NCI-H82 (cell line): Measurements from ENCODE around the gene HES3.

Experiments
- DNase-seq: peaks from one replicate; lab custom pipeline; 2025; lab: John Stamatoyannopoulos, UW

HES3 gene

DNA sequence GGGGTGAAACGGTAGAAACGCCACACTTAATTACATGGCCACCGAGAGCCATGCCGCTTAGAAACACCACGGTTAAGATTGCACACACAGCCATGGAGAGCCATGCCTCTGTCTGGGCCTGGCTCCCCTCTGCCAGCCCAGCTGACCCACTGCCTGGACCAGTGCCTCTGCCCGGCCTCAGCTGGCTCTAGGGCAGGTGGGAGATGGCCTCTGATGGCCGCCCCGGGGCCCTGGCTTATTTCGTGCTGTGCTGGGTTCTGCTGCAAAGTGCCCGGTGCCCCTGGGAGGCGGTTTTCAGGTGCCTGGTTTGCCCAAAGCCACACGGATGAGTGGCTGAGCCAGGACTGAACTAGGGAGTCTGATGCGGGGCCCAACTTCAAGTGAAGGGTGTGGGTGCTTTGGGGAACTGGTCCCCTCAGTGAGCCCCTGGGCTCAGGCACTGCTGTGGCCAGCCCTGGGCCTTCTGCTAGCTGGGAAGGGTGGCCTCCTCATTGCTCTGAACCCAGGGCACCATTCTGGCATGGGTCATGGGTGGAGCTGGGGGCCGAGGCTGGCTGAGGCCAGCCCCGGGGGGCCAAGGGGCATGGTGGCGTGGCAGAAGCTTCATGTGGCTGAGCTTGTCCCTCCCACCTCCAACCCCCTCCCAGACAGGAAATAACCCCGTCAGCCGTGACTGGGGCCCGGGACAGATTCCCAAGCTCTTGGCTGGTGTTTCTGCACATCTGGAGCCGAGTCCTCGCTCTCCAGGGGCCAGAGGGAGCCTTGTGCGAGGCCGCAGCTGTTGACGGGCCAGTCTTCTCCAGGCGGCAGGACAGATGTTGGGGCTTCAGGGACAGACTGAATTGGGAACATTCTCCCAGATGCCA is 18.8 kb downstream of the HES3 start:
- DNase-seq = no peak

DNA sequence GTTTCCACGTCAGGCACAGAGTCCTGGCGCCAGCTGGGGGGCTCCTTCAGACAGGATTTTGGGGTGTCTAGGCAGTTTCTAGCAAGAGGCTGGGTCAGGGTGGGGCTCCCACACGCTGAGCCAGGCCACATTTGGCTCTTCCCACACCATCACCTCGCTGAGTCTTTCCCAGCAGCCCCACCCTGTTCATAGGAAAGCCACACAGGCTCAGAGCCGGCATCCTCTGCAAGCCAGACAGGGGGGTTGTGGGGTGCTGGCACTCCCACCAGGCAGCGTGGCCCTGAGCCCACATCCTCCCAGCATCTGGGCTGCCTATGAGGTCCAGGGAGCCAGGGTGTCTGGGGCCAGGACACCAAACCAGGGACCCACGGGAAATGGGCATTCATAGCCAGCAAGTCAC is 19.7 kb downstream of the HES3 start:
- DNase-seq = no peak

DNA sequence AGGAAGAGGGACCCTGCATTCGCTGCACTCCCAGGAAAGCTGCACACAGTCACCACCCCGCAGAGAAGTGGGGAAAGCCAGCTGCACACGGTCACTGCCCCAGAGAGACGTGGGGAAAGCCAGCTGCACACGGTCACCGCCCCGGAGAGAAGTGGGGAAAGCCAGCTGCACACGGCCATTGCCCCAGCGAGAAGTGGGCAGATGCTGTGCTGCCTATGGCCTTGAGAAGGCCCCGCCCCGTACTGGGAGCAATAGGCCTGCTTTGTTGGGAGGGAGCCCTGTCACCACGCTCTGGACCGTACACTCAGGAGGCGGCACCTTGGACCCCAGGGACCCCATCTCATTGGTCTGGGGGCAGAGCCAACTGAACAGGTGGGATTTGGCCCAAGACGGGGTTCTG is 21.2 kb downstream of the HES3 start:
- no peak for DNase-seq

DNA sequence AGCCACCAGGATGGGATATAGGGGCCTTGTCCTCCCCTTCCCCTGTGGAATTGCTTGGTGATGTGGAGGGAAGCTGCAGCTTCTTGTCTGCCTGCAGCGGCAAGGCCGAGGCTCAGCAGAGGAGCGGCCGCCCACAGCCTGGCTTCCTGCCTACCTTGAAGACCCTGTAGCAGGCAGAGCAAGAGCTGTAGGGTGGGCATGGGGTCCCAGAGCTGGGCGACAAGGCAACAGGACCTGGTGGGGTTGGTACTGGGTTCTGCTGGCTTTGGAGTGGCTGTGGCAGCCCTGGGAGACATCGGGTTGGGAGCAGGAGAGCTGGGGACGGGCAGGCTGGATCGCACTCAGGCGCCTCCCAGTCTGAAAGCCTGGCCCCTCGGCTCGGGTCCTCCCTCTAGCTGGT is 22.7 kb downstream of the HES3 start:
- no peak for DNase-seq

DNA sequence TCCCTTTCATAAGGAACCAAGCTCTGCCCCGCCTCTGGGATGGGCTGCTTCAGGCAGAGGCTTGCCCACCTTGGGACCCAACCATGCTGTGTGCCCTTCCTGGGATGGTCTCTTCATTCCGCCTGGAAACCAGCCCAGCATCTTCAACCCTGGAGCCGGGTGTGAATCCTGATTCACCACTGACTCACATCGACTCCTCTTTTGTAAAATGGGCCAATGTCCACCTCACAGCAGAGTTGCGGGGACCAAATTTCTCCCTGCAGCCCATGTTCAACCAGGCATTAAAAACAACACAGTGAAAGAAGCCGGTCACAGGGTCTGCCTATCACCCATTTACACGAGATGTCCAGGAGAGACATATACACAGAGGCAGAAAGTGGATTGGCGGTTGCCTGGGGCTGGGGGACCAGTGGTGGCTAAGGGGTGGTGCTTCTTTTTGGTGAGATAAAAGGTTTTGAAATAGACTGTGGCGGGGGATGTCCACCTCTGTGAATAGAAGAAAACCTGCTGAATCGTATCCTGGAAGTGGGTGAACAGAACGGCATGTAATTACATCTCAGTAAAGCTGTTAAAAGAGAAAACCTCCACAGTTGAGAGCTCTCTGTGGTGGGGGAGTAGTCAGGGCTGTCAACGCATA is 23.8 kb downstream of the HES3 start:
- no peak for DNase-seq

DNA sequence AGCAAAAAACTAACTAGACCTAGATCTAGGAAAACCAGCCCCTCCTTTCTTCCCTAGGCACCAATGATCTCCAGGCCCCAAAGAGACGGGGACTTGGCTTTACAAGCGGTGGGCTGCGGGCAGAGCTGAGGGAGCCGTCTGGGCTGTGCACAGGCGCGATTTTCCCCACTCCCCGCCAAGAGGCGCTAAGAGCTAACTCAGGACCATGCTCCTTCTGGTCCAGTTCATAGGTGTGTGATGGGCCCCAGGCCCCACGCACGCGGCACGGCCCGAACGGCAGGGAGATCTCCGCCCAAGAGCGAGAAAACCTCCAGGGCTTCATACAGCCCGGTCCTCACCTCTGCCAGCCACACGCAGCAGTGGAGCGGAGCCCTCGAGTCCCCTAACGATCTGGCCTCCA is 24.4 kb downstream of the HES3 start:
- peak; percentile 66 for DNase-seq

DNA sequence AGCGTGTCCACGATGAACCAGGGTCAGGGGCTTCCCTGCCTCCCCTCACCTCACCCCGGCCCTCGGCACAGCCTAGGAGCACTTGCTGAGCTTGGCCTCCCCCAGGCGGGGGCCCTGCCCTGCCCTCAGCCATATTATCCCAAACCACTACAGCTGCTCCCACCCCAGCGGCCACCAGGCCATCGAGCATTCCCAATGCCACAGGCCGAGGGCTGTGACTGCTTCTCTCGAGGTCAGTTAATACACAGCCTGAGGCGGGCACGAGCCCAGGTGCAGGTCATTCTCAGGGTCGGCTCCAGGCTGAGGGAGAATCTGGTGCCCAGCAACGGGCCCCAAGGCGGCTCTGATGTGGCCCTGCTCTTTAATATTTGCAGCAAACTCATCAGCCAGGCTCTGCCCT is 25.3 kb downstream of the HES3 start:
- DNase-seq = no peak

DNA sequence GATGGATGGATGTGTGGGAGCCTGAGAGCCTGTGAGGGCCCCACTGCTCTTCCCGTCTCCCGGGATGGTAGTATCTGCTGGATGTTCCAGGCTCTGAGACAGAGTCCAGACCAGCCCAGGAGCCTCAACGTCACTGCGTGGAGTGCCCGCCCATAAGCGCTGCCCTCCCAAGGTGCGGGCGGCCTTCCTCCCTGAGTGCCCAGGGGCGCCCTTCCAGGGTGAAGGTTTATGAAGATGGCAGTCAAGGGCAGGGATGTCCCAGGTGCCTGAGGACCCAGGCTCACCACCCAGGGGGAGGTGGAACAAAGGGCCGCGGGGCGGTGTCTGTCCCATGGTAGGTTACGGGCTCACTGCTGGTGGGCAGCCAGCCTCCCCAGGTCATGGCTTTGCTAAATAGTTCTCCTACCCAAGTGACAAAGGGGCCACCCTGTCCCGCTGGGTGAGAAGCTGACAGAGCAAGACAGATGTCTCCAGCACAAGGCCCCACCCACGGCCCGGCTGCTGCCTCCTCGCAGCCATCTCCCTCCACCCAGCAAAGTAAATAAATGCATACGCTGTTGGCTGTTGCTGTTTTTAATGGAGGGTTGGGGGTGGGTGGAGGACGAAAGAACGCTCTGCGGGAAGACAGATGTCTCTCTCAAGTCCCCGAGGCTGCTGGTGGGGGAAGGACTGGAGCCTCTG is 25.9 kb downstream of the HES3 start:
- DNase-seq = peak; percentile 94

DNA sequence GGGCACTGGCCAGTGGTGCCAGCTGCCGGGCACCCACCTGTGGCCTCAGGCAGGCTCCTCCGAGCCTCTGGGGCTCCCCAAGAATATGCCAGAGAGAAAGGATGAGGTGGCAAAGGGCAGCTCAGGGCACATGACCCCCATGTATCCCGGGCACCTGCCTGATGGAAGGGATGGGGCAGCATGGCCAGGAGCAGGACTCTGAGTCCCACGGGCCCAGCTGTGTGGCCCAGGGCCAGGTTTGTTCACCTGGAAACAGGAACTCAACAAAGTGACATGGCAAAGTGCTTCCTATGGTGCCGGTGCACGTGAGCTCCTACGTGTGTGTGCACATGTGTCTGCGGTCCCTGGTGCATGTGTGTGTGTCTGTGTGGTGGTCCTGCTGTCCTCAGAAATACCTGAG is 26.4 kb downstream of the HES3 start:
- DNase-seq = peak; percentile 51

DNA sequence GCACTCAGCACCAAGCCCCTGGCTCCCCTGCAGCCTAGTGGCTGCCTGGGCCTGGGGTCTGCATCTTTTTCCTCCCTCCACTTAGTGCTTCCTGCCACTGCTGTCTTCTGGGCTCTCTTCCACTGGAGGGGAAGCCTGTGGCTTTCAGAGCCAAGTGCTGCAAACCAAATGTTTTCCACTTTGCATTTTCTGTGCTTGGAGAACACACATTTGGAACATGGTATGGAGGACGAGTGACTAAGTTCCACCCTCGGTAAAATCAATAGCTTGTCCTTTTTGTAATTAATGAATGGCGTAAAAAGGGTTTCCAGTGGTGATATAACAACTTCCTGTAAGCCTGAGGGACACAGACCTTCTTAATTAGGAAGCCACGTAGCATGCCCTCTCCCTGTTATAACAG is 27.0 kb downstream of the HES3 start:
- DNase-seq = no peak

DNA sequence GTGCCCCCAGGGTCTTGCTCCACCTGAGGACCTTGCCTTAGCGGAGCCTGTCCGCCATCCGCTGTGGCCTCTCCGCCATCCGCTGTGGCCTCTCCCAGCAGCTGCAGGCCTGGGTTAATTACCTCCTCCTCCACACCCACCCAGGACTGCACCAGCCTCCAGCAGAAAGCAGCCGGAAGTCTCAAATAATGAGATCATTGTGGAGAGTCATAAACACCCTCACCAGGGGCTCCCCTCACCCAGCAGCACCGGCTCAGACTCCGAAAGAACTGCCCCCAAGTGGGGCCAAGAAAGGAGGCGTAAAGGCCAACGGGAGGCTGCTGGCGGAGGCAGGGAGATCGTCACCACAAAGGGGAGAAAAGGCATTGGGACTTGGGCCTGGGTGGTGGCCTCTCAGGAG is 27.6 kb downstream of the HES3 start:
- DNase-seq = peak; percentile 82

DNA sequence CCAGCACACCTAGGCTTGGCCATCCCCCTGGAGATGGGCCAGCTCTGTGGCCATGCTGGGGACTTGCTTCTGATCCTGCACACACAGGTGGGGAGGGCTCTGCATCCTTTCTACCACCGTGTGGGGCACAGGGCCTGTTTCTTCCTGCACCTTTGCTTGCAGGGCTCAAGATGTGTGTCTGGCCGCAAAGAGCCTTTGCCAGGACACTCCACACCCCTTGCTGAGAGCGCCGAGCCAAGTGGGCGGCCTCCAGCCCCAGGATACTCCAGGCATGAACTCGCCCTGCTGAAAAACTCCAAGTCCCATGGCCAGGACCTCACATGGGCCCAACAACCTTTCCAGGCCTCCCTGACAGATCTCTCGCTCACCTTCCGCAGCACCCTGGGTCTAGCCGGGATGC is 28.5 kb downstream of the HES3 start:
- DNase-seq = no peak

DNA sequence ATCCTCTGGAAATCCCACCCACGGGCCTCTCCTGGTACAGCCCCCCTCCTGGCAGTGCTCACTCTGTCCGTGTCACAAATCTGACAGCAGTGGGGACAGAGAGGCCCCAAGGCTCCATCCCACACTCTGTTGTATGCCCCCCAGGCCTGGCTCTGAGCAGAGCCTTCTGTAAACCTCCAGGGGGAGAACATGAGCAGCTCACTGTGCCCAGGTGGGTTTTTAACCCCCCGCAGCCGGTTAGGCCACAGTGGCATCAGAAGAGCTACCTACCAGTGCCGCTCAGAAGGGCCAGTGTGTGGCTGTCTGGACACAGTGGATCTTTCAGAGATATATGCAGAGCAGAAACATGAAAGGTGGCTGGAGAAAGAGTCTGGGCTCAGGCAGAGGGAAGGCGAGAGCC is 28.9 kb downstream of the HES3 start:
- peak; percentile 50 for DNase-seq

DNA sequence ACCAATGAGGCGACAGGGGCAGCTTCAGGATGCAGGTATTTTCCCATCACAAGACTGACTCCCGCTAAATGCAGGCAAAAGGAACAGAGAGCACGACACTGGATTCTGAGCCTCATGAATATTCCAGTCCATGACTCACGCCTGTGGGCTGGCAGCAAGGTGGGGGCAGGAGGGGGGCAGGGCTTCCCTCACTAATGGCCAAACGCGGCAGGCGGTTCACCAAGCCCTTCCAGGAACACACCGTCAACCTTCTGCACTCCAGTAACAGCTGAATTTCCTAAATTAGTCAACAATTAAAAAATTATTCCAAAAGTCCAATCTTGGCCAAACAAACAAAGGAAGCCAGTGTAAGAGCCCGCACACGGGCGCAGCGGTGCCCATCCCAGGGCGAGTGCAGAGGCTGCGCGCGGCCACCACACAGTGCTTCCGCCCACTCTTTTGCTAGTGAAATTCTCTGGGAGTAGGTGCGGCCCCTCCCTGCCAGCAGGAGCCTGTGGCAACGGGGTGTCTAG is 29.5 kb downstream of the HES3 start:
- peak; percentile 35 for DNase-seq

DNA sequence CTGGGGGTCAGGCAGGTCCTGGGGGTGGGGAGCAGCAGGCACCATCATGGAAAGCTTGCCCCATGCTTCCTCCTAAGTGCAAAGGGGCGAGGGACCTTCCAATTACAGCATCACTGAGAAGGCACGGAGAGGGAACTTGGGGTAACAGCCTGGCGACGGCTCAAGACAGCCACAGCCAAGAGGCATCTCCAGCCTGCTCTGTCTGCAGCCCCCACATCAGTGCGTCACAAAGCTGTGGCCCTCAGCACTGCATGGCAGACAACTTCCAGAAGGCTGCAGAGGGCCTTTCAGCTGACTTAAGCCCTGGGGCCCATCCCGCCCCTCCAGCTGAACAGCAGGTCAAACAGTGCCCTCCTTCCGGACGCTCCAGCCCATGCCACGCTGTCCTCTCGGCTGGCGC is 30.1 kb downstream of the HES3 start:
- DNase-seq = no peak

DNA sequence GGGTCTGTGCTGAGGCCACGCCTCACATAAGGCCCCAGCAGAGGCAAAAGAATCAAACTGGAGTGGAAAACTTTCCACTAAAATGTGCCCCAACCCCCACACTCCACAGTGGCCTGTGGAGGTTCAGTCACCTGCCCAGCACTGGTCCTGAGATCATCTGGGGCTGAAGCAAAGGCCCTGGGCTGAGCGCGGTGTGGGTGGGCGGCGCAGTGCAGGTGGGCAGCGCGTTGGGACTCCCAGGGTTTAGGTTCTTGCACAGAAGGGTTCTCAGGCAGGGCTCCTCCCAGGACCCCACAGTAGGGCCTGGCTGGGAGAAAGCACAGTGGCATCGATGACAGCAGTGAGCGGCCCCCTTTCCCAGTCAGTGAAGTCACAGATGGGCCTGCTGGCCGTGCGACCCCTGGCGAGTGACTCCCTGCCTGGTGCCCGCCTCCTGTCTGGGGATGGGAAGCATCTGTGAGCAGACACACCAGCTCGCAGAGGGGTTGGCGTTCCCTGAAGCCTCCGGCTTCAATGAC is 30.7 kb downstream of the HES3 start:
- no peak for DNase-seq

DNA sequence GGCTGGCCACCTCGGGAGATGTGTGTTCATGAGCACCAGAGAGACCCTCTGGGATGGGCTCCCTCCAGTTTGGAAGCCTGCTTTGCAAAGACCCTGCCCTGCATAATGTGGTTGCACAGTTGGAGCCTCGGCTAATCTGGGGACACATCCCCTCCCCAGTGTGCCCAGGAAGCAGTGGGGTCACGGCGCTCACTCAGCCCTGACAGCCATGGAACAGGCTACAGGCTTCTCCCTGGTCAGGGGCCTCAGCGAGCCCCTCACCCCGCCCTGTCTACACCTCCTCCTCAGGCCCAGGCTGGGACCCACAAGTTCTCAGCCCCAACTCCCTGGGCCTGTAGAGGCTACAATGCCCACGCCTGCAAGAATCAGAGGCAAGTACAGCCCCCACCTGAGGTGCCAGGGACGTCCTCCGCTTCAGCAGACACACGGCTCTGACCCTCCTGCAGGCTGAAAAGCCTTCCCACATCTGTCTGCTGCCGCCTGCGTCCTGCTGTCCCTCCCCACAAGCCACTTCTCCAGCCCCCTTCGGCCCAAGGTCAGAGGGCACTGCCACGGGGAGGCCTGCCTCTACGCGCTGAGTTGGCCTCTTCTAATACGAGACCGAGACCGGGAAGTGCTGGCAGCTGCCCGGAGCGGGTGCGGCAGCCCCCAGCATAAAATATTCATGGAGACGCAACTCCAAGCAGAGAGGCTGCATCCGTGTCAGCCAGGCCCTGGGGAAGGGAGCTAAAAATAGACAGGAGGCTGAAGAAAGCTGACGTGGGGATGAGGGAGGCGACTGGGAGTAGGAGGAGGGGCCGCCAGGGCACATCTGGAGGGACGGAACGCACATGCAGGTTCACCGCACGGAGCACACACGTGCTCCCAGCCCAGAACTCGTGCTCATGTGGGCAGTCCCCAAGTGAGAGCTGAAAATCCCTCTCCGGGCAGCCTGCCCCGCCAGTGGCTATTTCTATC is 32.1 kb downstream of the HES3 start:
- DNase-seq = peak; percentile 77

DNA sequence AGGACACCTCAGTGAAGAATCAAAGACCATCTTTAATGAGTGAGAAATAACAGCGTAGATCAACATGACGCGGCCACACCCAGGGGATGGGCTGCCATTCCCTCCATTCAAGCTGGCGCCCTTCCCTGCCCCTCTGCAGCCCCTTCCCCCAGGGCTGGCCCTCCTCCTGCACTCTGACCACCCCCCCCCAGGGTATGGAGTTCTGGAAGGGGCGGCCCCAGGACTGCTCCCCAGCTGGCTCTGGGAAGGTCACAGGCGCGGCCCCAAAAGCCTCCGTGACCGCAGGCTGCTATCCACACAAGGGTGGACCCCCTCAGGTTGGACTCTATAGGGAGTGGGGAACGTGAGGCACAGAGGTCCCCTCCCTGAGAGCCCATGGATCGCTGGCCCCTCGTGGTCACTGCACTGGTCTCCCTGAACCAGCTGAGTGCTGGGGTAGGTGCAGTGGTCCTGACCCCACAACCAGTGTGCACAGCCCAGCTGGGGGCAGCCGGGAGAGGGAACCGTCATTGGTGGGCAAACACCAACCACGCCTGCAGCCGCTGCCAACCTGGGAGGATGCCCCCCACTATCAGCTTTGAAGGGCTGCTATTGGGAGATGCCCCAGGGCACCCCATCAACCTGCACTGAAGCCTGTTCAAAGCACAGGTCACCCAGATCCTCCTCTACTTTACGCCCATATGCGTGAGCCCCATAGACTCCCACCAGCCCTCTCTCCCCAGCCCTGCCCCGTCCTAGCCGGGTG is 33.0 kb downstream of the HES3 start:
- no peak for DNase-seq

DNA sequence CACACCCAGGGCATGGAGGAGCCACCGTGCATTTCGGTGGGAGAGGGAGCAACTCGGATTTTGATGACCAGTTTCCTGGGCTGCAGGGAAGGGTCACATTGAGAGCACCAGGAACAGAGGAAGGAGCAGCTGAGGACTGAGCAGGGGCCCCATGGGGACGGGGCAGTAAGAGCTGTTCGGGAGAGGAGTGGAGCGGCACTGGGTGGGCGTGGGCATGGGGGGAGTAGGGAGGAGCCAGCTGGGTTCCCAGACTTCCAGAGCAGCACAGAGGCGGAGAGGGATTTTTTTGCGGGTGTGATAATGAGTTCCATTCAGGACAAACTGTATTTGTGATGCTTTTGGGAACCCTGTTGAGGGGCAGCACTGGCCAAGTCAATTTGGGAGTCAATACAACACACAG is 34.3 kb downstream of the HES3 start:
- peak; percentile 55 for DNase-seq

DNA sequence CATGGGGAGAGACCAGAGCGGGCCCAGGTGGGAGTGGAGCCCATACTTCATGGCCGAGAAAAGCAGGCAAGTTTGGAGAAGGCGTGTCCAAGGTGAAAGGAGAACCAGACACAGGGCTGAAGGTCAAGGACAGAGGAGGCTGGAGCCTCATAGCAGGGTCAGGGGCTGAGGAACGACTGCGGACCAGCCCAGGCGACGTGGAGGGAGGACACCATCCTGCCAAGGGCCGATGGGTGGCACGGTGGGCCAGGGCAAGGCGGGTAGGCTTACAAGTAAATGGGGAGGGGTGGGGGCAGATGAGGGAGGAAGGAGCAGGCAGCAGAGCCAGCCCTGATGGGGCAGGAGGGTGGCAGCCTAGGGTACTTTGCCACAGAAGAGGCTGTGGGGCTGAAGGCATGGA is 35.1 kb downstream of the HES3 start:
- no peak for DNase-seq
